ENCODE data around the gene GTF2IRD1.
"Not testable (repeated sequence)": the region's sequence is repeated elsewhere in the genome, so short reads cannot be mapped to it uniquely, and the experiment has no call there.

GTF2IRD1 gene

DNA sequence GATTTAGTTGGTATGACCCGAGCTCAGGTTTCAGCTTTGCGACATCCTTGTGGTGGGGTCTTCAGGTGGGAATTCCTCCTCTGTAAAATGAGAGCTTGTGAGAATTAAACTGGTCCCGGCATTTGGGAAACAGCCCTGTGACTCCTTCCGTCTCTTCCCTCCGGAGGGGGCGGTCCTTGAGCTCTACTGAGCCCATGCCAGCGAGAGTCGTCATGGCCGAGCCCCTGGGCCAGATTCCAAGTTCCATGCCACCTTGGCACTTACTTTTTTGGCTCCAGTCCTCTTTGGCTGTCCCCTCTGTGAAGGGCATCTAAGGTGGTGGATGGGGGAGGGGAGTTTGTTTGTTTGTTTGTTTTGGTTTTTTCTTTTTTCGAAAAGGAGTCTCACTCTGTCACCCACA lies 47.6 kb downstream of the GTF2IRD1 start:
- peak in 16 of 42 donors; percentile 29 to 68 (median 42) for DNase-seq
- intact Hi-C loops (cut with DNase I): no loop called here

DNA sequence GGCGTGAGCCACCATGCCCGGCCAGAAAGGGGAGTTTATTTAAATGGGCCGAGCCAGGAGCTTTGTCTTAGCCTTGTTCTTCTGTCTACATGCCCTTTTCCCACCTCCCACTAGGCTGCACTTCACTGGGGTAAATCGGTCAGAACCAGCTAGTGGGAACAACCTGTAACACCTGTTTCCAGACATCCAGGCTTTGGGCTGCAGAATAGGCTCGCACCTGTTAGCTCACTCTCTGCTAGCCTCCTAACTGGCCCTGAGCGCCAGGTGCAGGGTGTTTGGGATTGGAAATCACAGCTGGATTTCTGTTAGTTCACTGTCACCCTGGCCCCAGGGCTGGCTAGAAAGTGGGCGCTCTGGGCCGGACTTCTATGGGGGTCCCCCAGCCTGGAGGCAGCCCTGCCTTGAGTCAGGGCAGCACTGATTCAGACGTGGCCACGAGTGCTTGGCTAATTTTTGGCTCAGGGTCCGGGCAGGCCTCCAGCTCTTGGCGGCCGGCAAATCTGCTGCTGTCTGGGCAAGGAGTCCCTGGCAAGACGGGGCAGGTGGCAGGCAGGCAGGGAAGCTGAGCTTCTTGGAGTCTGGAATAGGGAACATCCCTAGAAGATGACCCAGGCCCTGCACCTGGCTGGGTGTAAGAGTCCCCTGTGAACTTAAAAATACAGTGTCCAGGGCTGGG lies 48.6 kb downstream of the GTF2IRD1 start:
- DNase-seq: peak in 29 of 42 donors; percentile 27 to 68 (median 46)
- intact Hi-C loops (cut with DNase I): no loop called here

DNA sequence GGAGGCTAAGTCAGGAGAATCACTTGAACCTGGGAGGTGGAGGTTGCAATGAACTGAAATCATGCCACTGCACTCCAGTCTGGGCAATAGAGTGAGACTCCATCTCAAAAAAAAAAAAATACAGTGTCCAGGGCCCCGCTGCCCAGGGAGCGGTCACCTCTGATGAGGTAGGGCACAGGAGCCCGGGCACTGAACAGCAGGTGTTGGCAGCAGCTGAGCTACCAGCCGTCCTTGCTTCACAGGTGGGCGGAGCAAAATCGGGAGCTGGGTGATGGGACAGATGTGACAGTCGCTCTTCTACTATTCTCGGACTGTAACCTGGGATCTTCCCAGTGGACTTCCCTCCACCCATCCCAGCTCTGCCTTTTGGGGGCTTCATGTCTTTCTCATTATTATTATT lies 49.4 kb downstream of the GTF2IRD1 start:
- DNase-seq: no peak
- intact Hi-C loops (cut with DNase I): no loop called here

DNA sequence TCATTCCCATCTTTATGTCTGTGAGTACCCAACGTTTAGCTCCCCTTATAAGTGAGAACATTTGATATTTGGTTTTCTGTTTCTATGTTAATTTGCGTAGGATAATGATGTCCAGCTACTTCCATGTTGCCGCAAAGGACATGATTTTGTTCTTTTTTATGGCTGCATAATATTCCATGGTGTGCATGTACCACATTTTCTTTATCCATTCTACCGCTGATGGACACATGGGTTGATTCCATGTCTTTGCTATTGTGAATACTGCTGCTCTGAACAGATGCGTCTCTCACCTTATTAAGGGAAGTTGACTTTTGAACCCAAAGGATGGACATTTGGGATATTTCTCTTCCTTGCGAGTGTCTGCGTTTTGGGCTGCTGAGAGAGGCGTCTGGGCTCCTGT lies 50.2 kb downstream of the GTF2IRD1 start:
- intact Hi-C loops (cut with DNase I): no loop called here
- DNase-seq: no peak

DNA sequence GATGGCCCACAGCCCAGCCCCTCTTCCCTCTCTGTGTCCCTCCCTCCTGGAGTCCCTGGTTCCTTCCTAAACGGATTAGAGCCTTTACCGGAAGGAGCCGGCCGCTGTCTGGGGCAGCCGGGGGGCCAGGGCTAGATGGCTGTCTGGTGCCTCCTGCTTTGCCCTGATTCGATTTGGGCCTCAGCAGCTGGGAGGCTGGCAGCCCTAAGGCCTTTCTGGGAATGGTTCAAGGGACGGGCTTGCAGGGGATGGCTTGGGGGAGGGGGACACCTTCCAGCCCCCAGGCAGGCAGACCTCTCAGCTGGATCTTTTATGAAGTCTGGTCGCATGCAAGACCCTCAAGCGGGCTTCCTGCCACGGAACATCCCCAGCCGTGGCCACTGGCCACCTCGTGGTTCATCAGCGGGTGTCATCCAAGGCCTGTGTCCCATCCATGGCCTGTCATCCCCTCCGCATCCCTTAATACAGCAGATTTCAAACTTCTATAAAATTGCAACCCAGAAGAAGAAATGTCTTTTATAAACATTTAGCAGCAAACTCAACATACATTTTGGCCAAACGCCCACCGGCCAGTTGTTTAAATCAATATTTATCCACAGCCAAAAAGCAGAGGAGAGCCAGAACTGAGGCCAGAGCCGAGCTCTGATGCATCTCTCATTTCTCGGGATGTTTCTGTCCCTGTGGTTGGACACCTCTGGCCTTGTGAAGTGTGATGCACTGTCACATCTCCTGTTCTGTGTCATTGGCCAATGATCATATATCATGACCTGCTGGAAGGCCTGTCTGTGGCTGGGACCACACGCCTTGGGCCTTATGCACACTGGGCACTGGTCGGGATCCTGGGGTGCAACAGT lies 52.0 kb downstream of the GTF2IRD1 start:
- DNase-seq: no peak
- intact Hi-C loops (cut with DNase I): no loop called here

DNA sequence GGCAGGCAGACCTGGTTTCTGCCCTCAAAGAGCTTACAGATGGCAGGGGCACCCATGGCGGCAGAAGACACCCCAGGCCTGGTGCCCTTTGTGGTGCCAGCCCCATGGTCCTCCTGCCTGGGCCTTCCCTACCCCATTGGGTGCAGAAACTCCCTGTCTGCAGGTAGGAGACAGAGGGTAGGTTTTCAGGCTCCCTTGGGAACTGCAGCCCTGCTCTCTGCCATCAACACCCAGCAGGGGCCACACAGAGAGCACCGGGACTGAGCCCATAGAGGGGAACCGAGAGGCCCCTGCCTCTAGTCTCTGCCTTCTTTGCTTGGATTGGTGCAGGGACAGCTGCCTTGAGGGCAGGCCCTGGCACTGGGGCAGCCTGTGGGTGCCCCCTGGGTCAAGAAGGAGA lies 52.6 kb downstream of the GTF2IRD1 start:
- no peak for DNase-seq
- intact Hi-C loops (cut with DNase I): no loop called here

DNA sequence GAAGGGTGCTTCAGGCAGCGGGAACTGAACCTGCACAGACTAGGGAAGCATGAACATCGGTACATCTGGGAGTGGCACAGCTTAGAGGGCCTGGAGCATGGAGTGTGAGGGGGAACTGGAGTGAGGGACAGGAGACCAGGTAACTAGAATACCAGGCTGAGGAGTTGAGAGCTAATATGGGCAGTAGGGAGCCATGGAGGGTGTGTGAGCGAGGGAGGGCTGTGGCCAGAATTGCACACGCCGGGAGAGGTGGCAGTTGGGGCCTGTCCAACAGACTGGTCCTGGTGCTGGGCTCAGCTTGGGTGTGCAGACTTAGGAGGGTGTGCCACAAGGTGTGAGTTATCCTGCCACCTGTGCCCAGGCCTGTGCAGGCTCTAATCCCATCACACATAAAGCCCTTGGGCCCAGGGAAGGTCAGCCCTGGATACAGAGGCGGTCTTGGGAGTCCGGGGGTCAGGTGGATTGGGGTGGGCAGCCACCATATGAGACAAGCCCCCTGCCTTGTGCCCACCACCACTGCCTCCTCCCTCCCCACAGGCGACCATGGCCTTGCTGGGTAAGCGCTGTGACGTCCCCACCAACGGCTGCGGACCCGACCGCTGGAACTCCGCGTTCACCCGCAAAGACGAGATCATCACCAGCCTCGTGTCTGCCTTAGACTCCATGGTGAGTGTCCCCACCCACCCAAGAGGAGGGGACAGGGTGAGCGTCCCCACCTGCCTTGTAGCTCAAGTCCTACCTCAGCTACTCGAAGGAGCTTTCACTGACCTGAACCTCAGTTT lies 54.0 kb downstream of the GTF2IRD1 start:
- DNase-seq: no peak
- intact Hi-C loops (cut with DNase I): no loop called here

DNA sequence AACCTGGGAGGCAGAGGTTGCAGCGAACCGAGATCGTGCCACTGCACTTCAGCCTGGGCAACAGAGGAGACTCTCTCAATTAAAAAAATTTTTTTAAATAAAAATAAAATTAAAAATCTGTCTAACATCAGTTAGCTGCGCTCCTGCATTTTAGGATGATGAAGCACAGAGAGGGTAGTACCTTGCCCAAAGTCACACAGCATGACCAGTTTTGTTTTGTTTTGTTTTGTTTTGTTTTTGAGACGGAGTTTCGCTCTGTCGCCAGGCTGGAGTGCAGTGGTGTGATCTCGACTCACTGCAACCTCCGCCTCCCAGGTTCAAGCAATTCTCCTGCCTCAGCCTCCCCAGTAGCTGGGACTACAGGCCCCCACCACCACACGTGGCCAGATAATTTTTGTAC lies 55.7 kb downstream of the GTF2IRD1 start:
- intact Hi-C loops (cut with DNase I); DNase-seq: not testable (repeated sequence)

DNA sequence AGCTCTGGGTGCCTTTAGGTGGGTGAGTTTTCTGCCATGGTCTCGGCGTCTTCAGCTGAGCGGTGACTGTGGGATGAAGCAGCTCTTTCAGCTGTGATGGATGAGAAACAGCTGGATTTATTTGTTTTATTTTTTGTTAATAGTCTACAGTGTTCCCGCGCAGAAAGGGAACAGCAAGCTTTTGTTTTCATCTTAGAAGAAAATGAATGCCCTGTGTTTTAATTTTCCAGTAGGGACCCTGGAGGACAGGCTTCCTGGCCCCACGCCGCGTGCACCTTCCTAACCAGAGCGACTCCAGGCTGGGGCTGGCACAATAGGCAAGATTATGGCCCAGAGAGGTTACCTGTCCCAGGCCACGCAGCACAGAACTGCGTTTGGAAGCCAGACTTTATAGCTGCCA lies 57.6 kb downstream of the GTF2IRD1 start:
- DNase-seq: peak in 1 of 42 donors; percentile 8

DNA sequence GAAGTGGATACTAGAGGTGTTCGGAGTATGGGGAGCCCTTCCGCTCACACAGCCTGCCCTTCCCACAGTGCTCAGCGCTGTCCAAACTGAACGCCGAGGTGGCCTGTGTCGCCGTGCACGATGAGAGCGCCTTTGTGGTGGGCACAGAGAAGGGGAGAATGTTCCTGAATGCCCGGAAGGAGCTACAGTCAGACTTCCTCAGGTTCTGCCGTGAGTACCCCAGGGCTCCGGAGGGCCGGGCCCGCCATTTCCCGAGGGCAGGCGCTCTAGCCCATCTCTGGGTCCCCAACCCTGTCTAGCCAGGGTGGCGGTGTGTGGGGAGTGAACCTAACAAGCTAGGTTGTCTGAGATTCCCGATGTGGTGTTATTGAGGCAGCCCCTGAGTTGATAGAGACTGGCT lies 59.1 kb downstream of the GTF2IRD1 start:
- intact Hi-C loops (cut with DNase I): no loop called here
- DNase-seq: no peak

More for the DNA sequence above, 57.6 kb downstream of the GTF2IRD1 start:
- intact Hi-C loops (cut with DNase I): no loop called here

DNA sequence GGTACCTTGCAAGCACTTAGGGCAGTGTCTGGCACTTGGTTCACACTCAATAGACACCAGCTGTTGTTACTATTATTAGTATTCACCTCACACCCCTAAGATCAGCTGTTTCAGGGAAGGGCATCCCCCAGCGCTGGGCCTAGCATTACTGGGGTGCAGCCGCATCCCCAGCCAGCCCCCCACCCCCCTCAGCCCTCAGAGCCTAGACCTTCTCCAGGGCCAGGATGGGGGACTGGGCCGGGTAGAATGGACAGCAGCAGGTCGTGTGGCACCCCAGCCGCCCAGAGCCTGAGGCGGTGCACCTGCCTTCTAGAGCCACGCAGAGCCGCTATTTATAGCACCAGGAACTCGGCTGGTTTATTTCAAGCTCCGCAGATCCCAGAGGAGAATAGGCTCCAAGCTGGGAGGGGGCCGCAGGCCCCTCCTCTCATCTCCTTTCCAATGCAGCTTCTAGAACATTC lies 60.5 kb downstream of the GTF2IRD1 start:
- intact Hi-C loops (cut with DNase I): no loop called here
- DNase-seq: peak in 34 of 42 donors; percentile 13 to 77 (median 47)

DNA sequence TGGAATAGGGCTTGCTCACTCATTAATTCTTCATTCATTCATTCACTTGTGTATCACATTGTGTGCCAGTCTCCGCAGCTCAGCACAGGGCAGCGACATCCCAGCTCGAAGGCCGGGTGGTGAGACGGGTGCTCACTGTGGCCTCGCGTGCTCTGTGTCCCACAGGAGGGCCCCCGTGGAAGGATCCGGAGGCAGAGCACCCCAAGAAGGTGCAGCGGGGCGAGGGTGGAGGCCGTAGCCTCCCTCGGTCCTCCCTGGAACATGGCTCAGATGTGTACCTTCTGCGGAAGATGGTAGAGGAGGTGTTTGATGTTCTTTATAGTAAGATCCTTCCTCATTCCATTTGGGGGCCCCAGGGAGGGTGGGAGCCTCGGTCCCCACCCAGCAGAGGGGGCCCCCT lies 61.6 kb downstream of the GTF2IRD1 start:
- no peak for DNase-seq
- intact Hi-C loops (cut with DNase I): no loop called here

DNA sequence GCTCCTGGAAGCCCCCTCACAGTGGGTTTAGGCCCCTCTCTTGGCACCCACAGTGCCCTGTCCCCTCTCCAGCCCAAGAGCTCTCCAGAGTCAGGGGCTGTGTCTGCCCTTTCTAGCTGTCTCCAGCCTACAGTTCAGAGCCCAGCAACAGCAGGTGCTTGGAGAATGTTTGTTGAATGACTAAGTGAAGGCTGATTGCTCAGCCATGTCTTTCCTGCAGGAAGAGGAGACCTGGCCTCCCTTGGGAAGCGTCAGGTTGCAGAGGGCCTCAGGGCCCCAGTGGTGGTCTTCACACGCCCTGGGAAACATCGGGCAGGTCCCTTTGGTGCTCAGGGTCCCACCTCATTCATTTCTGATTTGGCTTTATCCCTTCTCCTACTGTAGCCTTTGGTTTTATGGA lies 62.5 kb downstream of the GTF2IRD1 start:
- intact Hi-C loops (cut with DNase I): no loop called here
- no peak for DNase-seq

DNA sequence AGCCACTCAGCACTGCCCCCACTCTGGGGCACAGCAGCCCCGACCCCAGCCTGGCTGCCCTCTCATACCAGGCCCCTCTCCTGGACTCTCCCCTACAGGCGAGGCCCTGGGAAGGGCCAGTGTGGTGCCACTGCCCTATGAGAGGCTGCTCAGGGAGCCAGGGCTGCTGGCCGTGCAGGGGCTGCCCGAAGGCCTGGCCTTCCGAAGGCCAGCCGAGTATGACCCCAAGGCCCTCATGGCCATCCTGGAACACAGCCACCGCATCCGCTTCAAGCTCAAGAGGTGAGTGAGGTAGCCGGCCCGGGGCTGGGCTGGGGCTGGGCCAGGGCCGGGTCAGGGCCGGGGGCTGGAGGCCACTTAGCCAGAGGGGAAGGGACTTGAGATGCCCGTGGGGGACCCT lies 64.3 kb downstream of the GTF2IRD1 start:
- no peak for DNase-seq
- intact Hi-C loops (cut with DNase I): no loop called here

DNA sequence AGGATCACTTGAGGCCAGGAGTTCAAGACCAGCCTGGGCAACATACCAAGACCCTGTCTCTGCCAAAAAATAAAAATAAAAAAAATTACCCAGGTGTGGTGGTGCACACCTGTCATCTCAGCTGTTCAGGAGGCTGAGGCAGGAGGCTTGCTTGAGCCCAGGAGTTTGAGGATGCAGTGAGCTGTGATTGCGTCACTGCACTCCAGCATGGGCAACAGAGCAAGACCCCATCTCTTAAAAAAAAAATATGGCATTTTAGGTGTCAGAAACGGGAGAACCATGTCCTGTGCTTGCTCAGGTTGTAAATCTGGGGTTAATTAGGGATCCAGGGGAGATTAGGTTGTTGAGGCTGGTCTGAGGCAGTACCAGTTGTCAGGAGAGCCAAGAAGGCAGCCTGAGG lies 64.9 kb downstream of the GTF2IRD1 start:
- intact Hi-C loops (cut with DNase I): no loop called here

DNA sequence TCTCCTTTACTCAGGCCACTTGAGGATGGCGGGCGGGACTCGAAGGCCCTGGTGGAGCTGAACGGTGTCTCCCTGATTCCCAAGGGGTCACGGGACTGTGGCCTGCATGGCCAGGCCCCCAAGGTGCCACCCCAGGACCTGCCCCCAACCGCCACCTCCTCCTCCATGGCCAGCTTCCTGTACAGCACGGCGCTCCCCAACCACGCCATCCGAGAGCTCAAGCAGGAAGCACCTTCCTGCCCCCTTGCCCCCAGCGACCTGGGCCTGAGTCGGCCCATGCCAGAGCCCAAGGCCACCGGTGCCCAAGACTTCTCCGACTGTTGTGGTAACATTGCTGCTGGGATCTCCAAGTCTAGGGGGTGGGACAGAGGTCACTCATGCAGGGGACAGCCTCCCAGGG lies 65.7 kb downstream of the GTF2IRD1 start:
- intact Hi-C loops (cut with DNase I): no loop called here
- DNase-seq: no peak

More for the DNA sequence above, 64.9 kb downstream of the GTF2IRD1 start:
- DNase-seq: no peak

DNA sequence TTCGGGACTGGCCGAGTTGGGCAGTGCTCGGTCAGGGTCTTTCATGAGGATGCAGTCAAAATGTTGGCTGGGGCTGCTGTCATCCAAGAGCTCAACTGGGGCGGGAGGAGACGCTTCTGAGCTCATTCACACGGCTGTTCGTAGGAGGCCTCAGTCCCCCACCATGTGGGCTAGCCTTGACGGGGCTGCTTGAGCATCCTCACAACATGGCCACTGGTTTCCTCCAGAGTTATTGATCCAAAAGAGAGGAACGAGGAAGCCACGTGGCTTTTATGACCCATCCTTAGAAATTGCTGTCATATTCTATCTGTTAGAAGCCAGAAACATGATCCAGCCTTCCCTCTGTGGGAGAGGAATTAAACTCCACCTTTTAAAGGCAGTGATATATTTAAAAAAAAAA lies 68.1 kb downstream of the GTF2IRD1 start:
- intact Hi-C loops (cut with DNase I): no loop called here
- no peak for DNase-seq

DNA sequence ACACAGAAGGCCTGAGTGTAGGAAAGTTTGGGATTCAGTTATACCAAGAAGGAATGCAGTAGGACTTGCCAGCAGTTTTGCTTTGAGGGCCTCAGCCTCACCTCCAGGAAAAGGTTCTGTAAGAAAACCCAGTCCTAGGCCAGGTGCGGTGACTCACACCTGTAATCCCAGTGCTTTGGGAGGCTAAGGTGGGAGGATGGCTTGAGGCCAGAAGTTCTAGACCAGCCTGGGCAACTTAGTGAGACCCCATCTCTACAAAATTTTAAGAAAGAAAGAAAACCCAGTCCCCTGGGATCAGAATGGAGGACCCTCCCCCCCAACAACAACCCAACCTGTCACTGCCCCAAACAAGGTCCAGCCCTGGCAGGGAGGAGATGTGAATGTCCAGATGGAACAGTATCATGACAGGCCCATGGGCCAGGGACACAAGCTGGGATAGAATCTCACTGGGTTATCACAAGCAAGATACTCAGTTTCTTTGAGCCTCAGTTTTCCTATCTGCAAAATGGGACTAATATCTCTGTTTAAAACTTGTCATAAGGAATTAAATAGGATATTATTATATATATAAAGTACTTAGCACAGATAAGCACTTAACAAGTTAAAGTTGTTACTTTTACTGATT lies 68.7 kb downstream of the GTF2IRD1 start:
- DNase-seq: no peak
- intact Hi-C loops (cut with DNase I): no loop called here

DNA sequence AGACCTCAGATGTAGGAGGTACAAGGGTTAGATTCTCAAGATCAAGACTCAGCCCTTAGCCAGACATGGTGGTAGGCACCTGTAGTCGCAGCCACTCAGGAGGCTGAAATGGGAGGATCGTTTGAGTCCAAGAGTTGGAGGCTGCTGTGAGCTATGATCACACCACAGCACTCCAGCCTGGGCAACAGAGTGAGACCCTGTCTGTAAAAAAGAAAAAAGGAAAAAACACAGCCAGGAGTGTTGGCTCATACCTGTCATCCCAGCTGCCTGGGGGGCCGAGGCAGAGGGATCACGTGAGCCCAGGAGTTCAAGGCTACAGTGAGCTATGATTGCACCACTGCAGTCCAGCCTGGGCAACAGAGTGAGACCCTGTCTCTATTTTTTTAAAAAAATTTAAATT lies 69.3 kb downstream of the GTF2IRD1 start:
- DNase-seq: no peak

More for the DNA sequence above, 69.3 kb downstream of the GTF2IRD1 start:
- intact Hi-C loops (cut with DNase I): no loop called here

All from head of caudate nucleus (tissue), 42 donors.